HK-2 (cell line): ENCODE measurements around the gene ISYNA1.

Experiments
- DNase-seq: peaks from one replicate; pipeline ENCODE4 v3.0.0-alpha.2; 2018; ENCODE audit not compliant: unreplicated experiment

ISYNA1 gene

GRCh38 chr19:18431351-18432197 lies 6.4 kb downstream of the ISYNA1 start:
- no peak for DNase-seq

- DNase-seq, result no peak
These were observed 7.4 kb downstream of the ISYNA1 start for GRCh38 chr19:18430417-18431144.

- no peak for DNase-seq
These were observed 8.1 kb downstream of the ISYNA1 start for GRCh38 chr19:18429717-18430416.

- no peak for DNase-seq
These were observed 8.9 kb downstream of the ISYNA1 start for GRCh38 chr19:18428787-18429674.

GRCh38 chr19:18428173-18428786 lies 9.7 kb downstream of the ISYNA1 start:
- DNase-seq, result no peak

- no peak for DNase-seq
These were observed 10.2 kb downstream of the ISYNA1 start for GRCh38 chr19:18427743-18428113.

GRCh38 chr19:18427080-18427742 lies 10.7 kb downstream of the ISYNA1 start:
- no peak for DNase-seq

- DNase-seq, result no peak
These were observed 11.5 kb downstream of the ISYNA1 start for GRCh38 chr19:18426416-18426767.

GRCh38 chr19:18425515-18426415 lies 12.2 kb downstream of the ISYNA1 start:
- no peak for DNase-seq

GRCh38 chr19:18424890-18425514 lies 12.9 kb downstream of the ISYNA1 start:
- DNase-seq, result no peak

- DNase-seq, result no peak
These were observed 13.6 kb downstream of the ISYNA1 start for GRCh38 chr19:18424122-18424889.

GRCh38 chr19:18423258-18424020 lies 14.5 kb downstream of the ISYNA1 start:
- DNase-seq, result no peak

- DNase-seq, result no peak
These were observed 15.3 kb downstream of the ISYNA1 start for GRCh38 chr19:18422530-18423191.

- no peak for DNase-seq
These were observed 16.5 kb downstream of the ISYNA1 start for GRCh38 chr19:18421371-18421959.

- DNase-seq, result no peak
These were observed 17.0 kb downstream of the ISYNA1 start for GRCh38 chr19:18420930-18421329.

GRCh38 chr19:18419699-18420460 lies 18.1 kb downstream of the ISYNA1 start:
- DNase-seq, result no peak
